K562 (cell line): ENCODE results near the gene ARV1. TPM values are rescaled to one million over a fixed set of nuclear protein-coding genes. Genes with fewer than 3 reads are reported as not detected.

Source experiments
- CBX1 ChIP-seq: sonication (generic); IDR thresholded peaks from 2 replicates; pipeline ENCODE4 v1.6.1; 2016; ENCODE audit warnings: antibody characterized with exemption, low read depth, mild to moderate bottlenecking
- EP400 ChIP-seq: fragments of 450-650 bp; IDR thresholded peaks from 2 replicates; pipeline ENCODE4 v1.6.1; 2017; ENCODE audit warnings: antibody characterized with exemption, mild to moderate bottlenecking, moderate library complexity
- ETV5 ChIP-seq: sonication (generic); formaldehyde crosslinking; IDR thresholded peaks from 2 replicates; pipeline ENCODE4 v1.4.0; 2020; ENCODE audit warnings: low read depth, mild to moderate bottlenecking, missing genetic modification reagents
- KAT2B ChIP-seq: IDR thresholded peaks from one replicate; pipeline ENCODE4 v1.6.1; 2012; ENCODE audit warnings: low read depth, mild to moderate bottlenecking, control low read depth, inconsistent platforms, low read length, moderate library complexity
- KLF16 ChIP-seq: IDR thresholded peaks from 2 replicates; pipeline ENCODE4 v1.6.1; 2016; ENCODE audit warnings: antibody characterized with exemption
- MTA3 ChIP-seq: fragments of 450-650 bp; formaldehyde crosslinking; IDR thresholded peaks from 2 replicates; pipeline ENCODE4 v1.6.1; 2017; ENCODE audit warnings: mild to moderate bottlenecking, borderline replicate concordance
- NFE2L1 ChIP-seq: fragments of 450-650 bp; IDR thresholded peaks from 2 replicates; pipeline ENCODE4 v1.6.1; 2016; ENCODE audit warnings: missing genetic modification characterization, low read depth, mild to moderate bottlenecking, missing compliant biosample characterization, moderate library complexity, borderline replicate concordance
- NR4A1 ChIP-seq, 2 experiments: fragments of 250-450 bp in 1 of 2; fragments of 450-650 bp in 1 of 2; sonication (Bioruptor Pico) in 1 of 2; IDR thresholded peaks; 2 replicates each; pipeline versions ENCODE4 v1.4.0 to v1.6.1; 2016 to 2020; ENCODE audit warnings: mild to moderate bottlenecking in 2 of 2, missing compliant biosample characterization in 1 of 2, missing genetic modification characterization in 1 of 2, moderate library complexity in 1 of 2
- U2AF1 ChIP-seq: fragments of 200-400 bp; formaldehyde crosslinking; optimal IDR thresholded peaks from 2 replicates; pipeline ENCODE3; 2017; ENCODE audit warnings: mild to moderate bottlenecking, low read depth, low read length, moderate library complexity
- ZNF146 ChIP-seq: IDR thresholded peaks from one replicate; pipeline ENCODE4 v1.6.1; 2018; ENCODE audit warnings: missing compliant biosample characterization; ENCODE audit not compliant: unreplicated experiment
- polyA plus RNA-seq, 8 experiments: library from polyadenylated mRNA; depleted of rRNA in 4 of 8; stranded (reverse) in 5 of 8; unstranded in 3 of 8; fragments of >200 nt; fragmentation: Nextera tagmentation in 2 of 8; fragmentation: Illumina TruSeq in 1 of 8; extraction: Ambion mirVana in 2 of 8; extraction: Trizol in 1 of 8; gene quantifications; 2 replicates each; pipeline versions ENCODE4 v1.2.1 to v1.2.3, GENCODE V29; 2011 to 2014; ENCODE audit warnings: inconsistent platforms in 1 of 8, missing spikeins in 1 of 8
- total RNA-seq, 7 experiments: library from RNA; depleted of rRNA in 6 of 7; stranded (reverse); fragments of >200 nt in 6 of 7; fragmentation: Illumina TruSeq in 2 of 7; extraction: Trizol in 2 of 7; gene quantifications; 2 replicates each; pipeline versions ENCODE4 v1.2.1 to v1.2.3, GENCODE V29; 2011 to 2021; ENCODE audit warnings: low replicate concordance in 1 of 7
- TF ChIP-seq, protein P1 (sequence below), 2 experiments: fragments of 450-650 bp; IDR thresholded peaks; 2 replicates each; pipeline ENCODE4 v1.6.1; 2016
- TF ChIP-seq, protein P2 (sequence below): sonication (generic); formaldehyde crosslinking; IDR thresholded peaks from 2 replicates; pipeline ENCODE4 v1.8.1; 2022; ENCODE audit warnings: missing genetic modification reagents
- TF ChIP-seq, protein P3 (sequence below), 2 experiments: IDR thresholded peaks; 2 replicates each; pipeline ENCODE4 v1.6.1; 2011; ENCODE audit warnings: borderline replicate concordance in 1 of 2, control low read depth in 1 of 2, low read depth in 1 of 2, low read length in 1 of 2, mild to moderate bottlenecking in 1 of 2, mixed read lengths in 1 of 2, moderate library complexity in 1 of 2; ENCODE audit not compliant: insufficient read depth in 1 of 2, insufficient read length in 1 of 2, poor library complexity in 1 of 2, severe bottlenecking in 1 of 2; ENCODE audit errors: extremely low read depth in 1 of 2
- TF ChIP-seq, protein P4 (sequence below): fragments of 250-450 bp; sonication (Bioruptor Pico); IDR thresholded peaks from 2 replicates; pipeline ENCODE4 v1.9.0; 2021; ENCODE audit warnings: mild to moderate bottlenecking
- TF ChIP-seq, protein P5 (sequence below): sonication (generic); formaldehyde crosslinking; IDR thresholded peaks from 2 replicates; pipeline ENCODE4 v1.8.1; 2023; ENCODE audit warnings: mild to moderate bottlenecking, missing genetic modification reagents
- TF ChIP-seq, protein P6 (sequence below): sonication (generic); formaldehyde crosslinking; IDR thresholded peaks from 2 replicates; pipeline ENCODE4 v1.8.0; 2022; ENCODE audit warnings: mild to moderate bottlenecking, low read depth, missing genetic modification reagents
- TF ChIP-seq, protein P7 (sequence below): fragments of 450-650 bp; formaldehyde crosslinking; IDR thresholded peaks from 2 replicates; pipeline ENCODE4 v1.4.0; 2020; ENCODE audit warnings: mild to moderate bottlenecking, moderate library complexity

The ARV1 gene
- total and polyA plus RNA-seq, 9 of the 15 experiments (the other 6 are each of a cell fraction or from before 2014, with no cell fraction given) = 54.8 to 139 (median 74.0) TPM

DNA sequence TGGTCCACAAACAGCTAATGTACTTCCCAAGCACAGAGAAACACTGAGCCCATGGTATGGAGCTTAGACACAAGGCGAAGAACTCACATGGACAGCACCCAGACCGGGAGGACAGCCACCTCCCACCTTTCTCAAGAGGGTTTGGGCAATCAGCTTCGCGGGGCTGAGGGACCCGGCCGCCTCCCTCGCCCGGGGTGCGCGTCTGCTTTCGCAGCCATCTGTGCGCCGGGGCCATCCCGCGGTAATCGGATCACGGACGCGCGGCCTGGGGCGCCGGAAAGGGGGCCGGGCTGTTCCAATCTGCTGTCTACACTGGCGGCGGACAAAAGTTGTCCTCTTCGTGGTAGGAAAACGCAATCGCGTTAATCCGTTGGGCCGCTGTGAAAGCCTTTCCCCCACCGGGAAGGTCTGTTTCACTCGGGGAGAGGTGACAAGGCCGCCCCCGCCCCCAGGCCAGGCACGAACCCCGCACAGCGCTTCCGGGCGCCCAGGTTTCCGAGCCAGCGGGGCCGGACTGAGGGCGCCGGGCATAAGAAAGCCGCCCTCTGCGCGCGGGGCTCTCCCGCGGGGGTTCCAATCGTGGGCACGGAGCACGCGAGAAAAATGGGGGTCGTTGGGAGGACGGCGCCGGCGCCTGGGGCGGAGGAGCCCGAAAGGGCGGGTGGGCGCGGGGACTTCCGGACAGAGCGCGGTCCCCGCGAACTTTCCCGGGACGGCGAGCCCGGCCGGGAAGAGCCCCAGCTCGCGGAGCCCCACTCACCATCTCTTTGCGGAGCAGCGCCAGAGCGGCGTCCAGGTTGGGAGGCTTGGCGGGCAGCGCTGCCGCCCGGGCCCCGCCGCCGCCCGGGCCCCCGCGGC, 60.5 kb downstream of the ARV1 start (continued):
- TF ChIP-seq, protein P1, sequence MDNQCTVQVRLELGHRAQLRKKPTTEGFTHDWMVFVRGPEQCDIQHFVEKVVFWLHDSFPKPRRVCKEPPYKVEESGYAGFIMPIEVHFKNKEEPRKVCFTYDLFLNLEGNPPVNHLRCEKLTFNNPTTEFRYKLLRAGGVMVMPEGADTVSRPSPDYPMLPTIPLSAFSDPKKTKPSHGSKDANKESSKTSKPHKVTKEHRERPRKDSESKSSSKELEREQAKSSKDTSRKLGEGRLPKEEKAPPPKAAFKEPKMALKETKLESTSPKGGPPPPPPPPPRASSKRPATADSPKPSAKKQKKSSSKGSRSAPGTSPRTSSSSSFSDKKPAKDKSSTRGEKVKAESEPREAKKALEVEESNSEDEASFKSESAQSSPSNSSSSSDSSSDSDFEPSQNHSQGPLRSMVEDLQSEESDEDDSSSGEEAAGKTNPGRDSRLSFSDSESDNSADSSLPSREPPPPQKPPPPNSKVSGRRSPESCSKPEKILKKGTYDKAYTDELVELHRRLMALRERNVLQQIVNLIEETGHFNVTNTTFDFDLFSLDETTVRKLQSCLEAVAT (IDR thresholded peaks at IDR 0.05) = peak in 1 of 2 experiments; percentile 24; a peak in 1 of 4 replicates
- TF ChIP-seq, protein P2, sequence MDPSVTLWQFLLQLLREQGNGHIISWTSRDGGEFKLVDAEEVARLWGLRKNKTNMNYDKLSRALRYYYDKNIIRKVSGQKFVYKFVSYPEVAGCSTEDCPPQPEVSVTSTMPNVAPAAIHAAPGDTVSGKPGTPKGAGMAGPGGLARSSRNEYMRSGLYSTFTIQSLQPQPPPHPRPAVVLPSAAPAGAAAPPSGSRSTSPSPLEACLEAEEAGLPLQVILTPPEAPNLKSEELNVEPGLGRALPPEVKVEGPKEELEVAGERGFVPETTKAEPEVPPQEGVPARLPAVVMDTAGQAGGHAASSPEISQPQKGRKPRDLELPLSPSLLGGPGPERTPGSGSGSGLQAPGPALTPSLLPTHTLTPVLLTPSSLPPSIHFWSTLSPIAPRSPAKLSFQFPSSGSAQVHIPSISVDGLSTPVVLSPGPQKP (CRISPR knock-in tag) = no peak
- TF ChIP-seq, protein P3, sequence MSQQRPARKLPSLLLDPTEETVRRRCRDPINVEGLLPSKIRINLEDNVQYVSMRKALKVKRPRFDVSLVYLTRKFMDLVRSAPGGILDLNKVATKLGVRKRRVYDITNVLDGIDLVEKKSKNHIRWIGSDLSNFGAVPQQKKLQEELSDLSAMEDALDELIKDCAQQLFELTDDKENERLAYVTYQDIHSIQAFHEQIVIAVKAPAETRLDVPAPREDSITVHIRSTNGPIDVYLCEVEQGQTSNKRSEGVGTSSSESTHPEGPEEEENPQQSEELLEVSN (IDR thresholded peaks at IDR 0.05; ENCODE audit: borderline replicate concordance in 1 of 2, extremely low read depth in 1 of 2, insufficient read depth in 1 of 2, insufficient read length in 1 of 2, low read depth in 1 of 2, low read length in 1 of 2, poor library complexity in 1 of 2, severe bottlenecking in 1 of 2) = peak; percentile 65 to 68
- TF ChIP-seq, protein P4, sequence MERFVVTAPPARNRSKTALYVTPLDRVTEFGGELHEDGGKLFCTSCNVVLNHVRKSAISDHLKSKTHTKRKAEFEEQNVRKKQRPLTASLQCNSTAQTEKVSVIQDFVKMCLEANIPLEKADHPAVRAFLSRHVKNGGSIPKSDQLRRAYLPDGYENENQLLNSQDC (CRISPR knock-in tag) = no peak
- TF ChIP-seq NR4A1 (CRISPR knock-in tag; IDR thresholded peaks at IDR 0.05) (0 out of 2 replicates have a peak, but pooled peaks have one; percentile 11), NR4A1 (tag; IDR thresholded peaks at IDR 0.05) (no peak), KLF16 (no peak), CBX1 (0 out of 2 replicates have a peak, but pooled peaks have one; percentile 7), MTA3 (peak; percentile 54; the same call in 1 of the 2 replicates), ETV5 (CRISPR knock-in tag) (peak; percentile 67; the same call in 1 of the 2 replicates), U2AF1 (no peak), EP400 (peak; percentile 39; the same call in 1 of the 2 replicates), NFE2L1 (no peak), ZNF146 (CRISPR knock-in tag) (no peak), KAT2B (no peak)
- TF ChIP-seq, protein P5, sequence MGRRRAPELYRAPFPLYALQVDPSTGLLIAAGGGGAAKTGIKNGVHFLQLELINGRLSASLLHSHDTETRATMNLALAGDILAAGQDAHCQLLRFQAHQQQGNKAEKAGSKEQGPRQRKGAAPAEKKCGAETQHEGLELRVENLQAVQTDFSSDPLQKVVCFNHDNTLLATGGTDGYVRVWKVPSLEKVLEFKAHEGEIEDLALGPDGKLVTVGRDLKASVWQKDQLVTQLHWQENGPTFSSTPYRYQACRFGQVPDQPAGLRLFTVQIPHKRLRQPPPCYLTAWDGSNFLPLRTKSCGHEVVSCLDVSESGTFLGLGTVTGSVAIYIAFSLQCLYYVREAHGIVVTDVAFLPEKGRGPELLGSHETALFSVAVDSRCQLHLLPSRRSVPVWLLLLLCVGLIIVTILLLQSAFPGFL (CRISPR knock-in tag) = no peak
- TF ChIP-seq, protein P6, sequence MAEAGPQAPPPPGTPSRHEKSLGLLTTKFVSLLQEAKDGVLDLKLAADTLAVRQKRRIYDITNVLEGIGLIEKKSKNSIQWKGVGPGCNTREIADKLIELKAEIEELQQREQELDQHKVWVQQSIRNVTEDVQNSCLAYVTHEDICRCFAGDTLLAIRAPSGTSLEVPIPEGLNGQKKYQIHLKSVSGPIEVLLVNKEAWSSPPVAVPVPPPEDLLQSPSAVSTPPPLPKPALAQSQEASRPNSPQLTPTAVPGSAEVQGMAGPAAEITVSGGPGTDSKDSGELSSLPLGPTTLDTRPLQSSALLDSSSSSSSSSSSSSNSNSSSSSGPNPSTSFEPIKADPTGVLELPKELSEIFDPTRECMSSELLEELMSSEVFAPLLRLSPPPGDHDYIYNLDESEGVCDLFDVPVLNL (CRISPR knock-in tag) = no peak
- TF ChIP-seq, protein P7, sequence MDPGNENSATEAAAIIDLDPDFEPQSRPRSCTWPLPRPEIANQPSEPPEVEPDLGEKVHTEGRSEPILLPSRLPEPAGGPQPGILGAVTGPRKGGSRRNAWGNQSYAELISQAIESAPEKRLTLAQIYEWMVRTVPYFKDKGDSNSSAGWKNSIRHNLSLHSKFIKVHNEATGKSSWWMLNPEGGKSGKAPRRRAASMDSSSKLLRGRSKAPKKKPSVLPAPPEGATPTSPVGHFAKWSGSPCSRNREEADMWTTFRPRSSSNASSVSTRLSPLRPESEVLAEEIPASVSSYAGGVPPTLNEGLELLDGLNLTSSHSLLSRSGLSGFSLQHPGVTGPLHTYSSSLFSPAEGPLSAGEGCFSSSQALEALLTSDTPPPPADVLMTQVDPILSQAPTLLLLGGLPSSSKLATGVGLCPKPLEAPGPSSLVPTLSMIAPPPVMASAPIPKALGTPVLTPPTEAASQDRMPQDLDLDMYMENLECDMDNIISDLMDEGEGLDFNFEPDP (CRISPR knock-in tag) = no peak
